Right ventricle myocardium superior (tissue), 1 donor: Measurements from ENCODE around the gene NPB. TPM values are rescaled to one million over a fixed set of nuclear protein-coding genes. Genes with fewer than 3 reads are reported as not detected.

Experiments
- ATAC-seq: fragments of 200-7000 bp; cut with Tn5 transposase; one replicate; pipeline ENCODE4 v1.9.1; 2020; ENCODE audit warnings: mild to moderate bottlenecking; ENCODE audit not compliant: poor library complexity
- DNase-seq: peaks from one replicate; pipeline ENCODE4 v3.0.0-alpha.2; 2020
- intact Hi-C: fragments of 100-400 bp; cut with DNase I; formaldehyde crosslinking; loops from one replicate; pipeline ENCODE4 v1.11.2; 2022
- long read RNA-seq: library from polyadenylated mRNA; unstranded; transcript quantifications from one replicate; pipeline ENCODE4 v2.0.0, GENCODE V29; 2021
- total RNA-seq: library from RNA; stranded (reverse); fragmentation: NEBNext Ultra II Directional; extraction: Animal tissue kit (Norgen Biotek cat#: 25700); gene quantifications from one replicate; pipeline ENCODE4 v1.2.1, GENCODE V29; 2021
- donor health status: DM: no; HTN: yes; CAD: no; lungs with severe emphysema.

Gene NPB
- total RNA-seq = 0.24 TPM
- long read RNA-seq = 0 reads

DNA sequence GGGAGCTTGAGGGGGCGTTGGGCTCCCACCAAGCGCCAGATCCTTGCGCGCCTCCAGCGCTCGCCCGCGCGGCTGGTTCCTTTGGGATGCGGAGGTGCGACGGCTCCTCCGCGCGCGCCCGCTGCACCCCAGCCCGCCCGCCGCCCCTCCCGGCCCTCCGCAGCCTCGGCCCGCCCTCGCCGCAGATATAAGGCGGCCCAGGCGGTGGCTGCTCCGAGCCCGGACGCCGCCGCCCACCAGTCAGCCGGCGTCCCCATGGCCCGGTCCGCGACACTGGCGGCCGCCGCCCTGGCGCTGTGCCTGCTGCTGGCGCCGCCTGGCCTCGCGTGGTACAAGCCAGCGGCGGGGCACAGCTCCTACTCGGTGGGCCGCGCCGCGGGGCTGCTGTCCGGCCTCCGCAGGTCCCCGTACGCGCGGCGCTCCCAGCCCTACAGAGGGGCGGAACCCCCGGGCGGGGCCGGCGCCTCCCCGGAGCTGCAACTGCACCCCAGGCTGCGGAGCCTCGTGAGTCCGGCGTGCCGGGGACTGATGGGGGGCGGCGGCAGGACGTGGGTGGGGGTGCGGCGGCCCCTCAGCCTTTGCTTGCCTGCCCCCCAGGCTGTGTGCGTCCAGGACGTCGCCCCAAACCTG is at the start of gene NPB:
Gene NPB (plus strand): TSS at position 216 of the 630 bp plus-strand sequence. CDS start 40 bp downstream, at position 256.
- no peak for DNase-seq
- ATAC-seq = peak; percentile 71
- intact Hi-C loops = no loop called here

GRCh38 chr17:81854974-81855774 is 46.9 kb upstream of the NPB start:
- ATAC-seq = peak; percentile 51
- DNase-seq = no peak
- intact Hi-C loops = no loop called here

GRCh38 chr17:81858170-81858966 is 43.7 kb upstream of the NPB start:
- DNase-seq (no peak), ATAC-seq (no peak)
- intact Hi-C loops = no loop called here

- no peak for DNase-seq
- no peak for ATAC-seq
- intact Hi-C loops = no loop called here
These were observed 42.8 kb upstream of the NPB start for GRCh38 chr17:81858967-81859905.

DNA sequence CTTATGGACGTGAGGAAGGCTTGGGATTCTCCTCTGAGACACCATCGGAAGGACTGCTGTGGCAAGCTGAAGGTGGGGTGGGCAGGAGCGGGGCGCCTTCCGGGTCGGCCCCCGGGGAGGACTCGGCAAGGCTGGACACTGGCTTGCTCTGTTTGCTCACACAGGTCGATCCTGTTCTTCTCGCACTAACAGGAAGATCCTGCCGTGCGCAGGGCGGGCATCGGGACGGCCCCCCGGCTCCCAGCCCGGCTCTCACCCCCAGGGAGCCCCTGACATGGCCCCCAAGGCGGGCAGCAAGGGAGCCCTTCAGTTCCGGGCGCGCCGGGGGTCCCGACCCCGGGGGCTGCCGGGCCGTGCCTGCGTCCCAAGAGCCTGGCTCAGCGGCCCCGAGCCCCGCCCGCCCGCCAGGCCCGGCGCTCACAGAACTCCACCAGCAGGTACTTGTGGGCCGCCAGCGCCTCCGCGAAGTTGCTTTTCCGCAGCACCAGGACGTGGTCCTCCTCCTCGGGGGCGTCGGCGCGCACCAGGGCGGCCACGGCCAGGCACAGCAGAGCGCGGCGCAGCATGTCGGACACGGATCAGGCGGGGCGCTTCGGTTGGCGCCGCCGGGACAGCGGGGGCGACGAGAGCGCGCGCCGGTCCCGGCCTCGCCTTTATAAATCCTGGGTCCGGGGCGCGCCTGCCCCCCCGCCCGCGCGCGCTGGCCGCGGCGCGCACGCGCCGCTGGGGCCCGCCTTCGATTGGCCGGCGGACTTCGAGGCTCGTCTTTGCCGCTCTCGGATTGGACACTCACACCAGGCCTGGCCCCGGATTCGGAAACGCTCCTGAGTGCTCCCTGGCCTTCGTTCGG is 41.9 kb upstream of the NPB start, which contains the start of gene P4HB:
Gene P4HB (minus strand): TSS at position 630 of the 850 bp plus-strand sequence. CDS start 64 bp downstream, at position 566.
- DNase-seq = no peak
- ATAC-seq = no peak
- intact Hi-C loops = no loop called here

- DNase-seq (peak; percentile 99), ATAC-seq (peak; percentile 94)
- intact Hi-C loops = no loop called here
These were observed 41.1 kb upstream of the NPB start for GRCh38 chr17:81860756-81861568.

- intact Hi-C loops = no loop called here
- DNase-seq (no peak), ATAC-seq (no peak)
These were observed 38.8 kb upstream of the NPB start for GRCh38 chr17:81863123-81863675.

DNA sequence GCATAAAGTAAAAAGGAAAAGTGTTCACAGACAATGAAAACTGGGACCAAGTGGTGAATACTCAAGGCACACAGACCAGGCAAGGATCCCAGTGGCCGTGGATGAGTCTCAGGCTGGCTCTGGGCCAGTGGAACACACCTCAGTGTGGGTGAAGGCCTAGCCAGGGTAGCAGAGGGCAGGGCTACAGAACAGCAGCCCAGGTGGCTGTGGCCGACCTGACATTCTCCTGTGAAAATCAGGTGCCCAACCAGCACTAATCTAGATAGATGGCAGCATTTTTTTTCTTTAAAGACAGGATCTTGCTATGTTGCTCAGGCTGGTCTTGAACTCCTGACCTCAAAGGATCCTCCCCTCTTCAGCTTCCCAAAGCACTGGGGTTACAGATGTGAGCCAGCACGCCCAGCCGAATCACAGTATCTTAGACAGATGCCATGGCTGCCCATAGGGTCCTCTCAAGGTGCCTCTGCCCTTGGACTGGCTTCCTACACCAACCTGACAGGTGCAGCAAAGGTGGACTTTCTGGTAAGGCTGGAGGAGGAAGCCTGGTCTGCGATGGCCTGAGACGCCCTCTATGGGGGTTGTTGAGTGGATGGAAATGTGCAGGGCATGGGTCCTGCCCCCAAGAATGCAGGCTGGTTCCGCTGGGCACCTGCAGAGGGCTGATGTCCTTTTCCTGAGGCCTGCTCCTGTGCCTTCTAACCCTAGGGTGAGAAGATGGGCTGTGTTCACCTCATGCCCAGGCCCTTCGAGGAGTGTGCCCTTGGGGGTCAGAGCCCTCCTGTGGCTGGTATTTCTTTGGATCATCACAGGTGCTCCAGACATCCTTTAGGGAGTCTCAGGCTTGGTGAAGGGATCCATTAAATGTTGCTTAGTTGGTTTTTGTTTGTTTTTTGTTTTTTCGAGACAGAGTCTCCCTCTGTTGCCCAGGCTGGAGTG is 37.9 kb upstream of the NPB start:
- DNase-seq (no peak), ATAC-seq (no peak)
- intact Hi-C loops = no loop called here

DNA sequence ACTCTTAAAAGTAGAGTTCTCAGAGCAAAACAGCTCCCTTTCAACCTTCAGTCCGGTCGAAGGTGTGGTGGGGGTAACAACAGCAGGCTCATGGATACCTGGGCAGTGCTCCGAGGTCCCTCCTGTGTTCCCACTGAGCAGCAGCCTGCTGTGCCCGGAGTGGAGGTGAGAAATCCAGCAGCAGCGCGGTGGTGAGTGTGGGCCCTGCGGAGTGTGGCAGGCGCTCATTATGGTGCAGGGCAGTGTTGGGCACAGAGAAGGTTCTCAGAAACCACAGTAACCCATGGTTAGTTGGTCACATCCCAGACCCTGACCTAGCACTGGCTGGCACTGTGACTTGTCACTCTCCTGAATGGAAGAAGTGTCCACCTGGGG is 36.7 kb upstream of the NPB start:
- ATAC-seq (no peak), DNase-seq (no peak)
- intact Hi-C loops = no loop called here

DNA sequence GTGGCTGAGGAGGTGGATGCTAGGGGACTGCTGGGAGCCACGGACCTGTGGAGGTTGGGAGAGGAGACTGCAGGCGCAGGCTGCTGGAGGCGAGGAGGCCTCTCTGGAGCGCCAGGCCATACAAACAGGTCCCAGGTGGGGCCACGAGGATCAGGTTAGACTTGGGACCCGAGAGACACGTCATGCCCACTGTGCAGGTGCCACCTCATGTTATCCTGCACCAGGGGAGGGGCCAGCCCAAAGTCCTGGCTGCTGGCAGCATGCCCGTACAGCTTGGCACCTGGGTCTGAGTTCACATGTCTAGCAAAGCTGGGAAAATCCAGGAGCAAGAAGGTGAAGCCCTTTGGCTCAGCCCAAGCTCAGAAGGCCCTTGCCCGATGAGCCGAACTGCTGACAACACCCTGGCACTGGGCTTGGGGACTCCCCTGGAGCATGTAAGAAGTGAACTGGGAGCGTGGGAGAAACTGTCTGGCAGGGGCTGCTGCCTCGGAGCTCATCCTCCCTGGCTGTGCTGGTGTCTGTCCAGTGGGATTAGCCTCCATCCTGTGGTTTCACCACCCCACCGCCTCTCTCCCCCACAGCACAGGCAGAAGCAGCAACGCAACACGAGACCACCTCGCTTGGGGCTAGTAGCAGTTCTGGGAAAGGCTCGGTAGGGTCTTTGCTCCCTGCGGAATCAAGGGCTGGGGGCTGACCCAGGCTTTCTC is 36.2 kb upstream of the NPB start:
- ATAC-seq (no peak), DNase-seq (peak; percentile 58)
- intact Hi-C loops = no loop called here

- intact Hi-C loops = no loop called here
- ATAC-seq (no peak), DNase-seq (no peak)
These were observed 35.4 kb upstream of the NPB start for GRCh38 chr17:81866440-81867169.

DNA sequence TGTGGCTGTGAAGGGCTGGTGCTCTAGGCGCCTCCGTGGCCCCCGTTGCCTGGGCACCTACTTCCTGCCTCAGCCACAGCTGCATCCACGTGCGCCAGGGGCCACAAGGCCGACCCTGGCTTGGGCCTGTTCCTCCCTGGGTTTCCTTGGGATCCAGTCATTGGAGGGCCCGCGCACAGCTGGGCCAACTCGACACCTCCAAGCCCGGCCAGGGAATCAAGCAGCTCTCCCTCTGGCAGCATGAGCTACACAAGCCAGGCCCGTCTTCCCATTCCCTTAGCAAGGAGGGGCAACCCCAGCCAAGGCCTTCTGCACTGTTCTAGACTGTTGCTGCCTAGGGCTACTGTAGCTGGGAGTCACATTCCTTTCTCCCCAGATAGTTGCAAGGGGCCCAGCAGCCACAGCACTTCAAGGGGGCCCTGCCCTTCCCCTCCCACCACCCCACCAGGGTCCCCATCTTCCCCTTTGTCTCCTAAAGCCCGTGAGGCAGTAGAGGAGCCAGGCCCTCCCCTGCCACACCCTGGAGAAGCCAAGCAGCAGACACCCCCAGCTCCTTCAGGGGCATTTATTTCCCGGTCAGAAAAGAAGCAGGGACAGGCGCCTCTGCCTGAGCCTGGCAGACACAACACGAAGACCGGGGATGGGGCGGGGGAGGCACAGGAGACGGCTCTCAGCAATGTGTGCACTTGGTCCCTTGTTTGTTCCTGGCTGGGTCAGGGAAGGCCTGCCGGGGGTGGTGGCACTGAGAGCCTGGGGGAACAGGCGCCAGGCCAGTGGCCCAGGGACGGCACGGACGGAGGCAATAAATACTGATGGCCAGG is 34.7 kb upstream of the NPB start:
- no peak for DNase-seq
- intact Hi-C loops = no loop called here
- no peak for ATAC-seq

DNA sequence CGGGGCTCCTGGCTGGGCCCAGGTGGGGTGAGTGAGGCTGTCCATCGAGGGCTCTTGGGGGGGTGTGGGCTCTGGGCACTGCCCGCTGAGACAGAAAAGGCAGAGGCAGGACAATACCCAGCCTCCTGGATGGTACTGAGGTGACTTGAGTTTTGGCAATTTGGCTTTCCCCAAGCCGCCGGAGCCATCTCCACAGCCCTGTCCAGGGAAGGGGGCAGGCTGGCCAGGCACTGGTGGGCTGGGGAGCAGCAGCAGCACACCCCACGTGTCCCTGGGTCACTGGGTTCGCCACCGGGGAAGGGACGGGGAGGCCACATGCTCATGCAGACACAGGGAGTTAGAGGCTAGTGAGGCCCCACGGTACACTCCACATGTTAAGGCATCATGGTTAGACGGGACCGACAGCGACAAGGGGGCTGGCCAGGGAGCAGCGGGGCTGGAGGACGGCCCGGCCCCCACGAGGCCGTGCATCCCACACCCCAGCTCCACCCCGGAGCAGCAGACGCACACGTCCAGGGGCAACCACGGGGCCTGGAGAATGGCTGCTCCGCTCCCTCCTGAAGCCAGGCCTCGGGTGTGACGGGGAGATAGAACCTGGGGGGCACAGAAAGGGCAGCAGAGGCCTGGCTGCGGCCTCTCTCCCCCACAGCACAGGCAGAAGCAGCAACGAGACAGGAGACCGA is 33.9 kb upstream of the NPB start:
- ATAC-seq (no peak), DNase-seq (no peak)
- intact Hi-C loops = no loop called here
